Osteocyte (in vitro differentiated cells): ENCODE data around the gene TGFBR1. TPM values are rescaled to one million over a fixed set of nuclear protein-coding genes. Genes with fewer than 3 reads are reported as not detected.

Experiments
- DNase-seq: peaks from one replicate; pipeline ENCODE4 v3.0.0; 2021; ENCODE audit warnings: mixed read lengths; ENCODE audit not compliant: unreplicated experiment; ENCODE audit errors: extremely low spot score
- H3K27ac Mint-ChIP-seq: one replicate; pipeline ENCODE4 v1.8.0; 2021; ENCODE audit warnings: mild to moderate bottlenecking, mixed read lengths; ENCODE audit not compliant: unreplicated experiment
- H3K27me3 Mint-ChIP-seq: one replicate; pipeline ENCODE4 v1.8.0; 2021; ENCODE audit warnings: mixed read lengths; ENCODE audit not compliant: unreplicated experiment
- H3K36me3 Mint-ChIP-seq: one replicate; pipeline ENCODE4 v1.8.0; 2021; ENCODE audit warnings: mixed read lengths; ENCODE audit not compliant: unreplicated experiment
- H3K4me1 Mint-ChIP-seq: one replicate; pipeline ENCODE4 v1.8.0; 2021; ENCODE audit warnings: mixed read lengths; ENCODE audit not compliant: unreplicated experiment
- H3K4me3 Mint-ChIP-seq: one replicate; pipeline ENCODE4 v1.8.0; 2021; ENCODE audit warnings: mild to moderate bottlenecking, moderate library complexity, mixed read lengths; ENCODE audit not compliant: unreplicated experiment
- H3K9me3 Mint-ChIP-seq: one replicate; pipeline ENCODE4 v1.8.0; 2021; ENCODE audit warnings: mixed read lengths; ENCODE audit not compliant: unreplicated experiment
- total RNA-seq: library from RNA; stranded (reverse); gene quantifications from 2 replicates; pipeline ENCODE4 v1.2.1, GENCODE V29; 2021
- TF ChIP-seq, protein P1 (sequence below): fragments of 200-600 bp; sonication (generic); IDR thresholded peaks from 2 replicates; pipeline ENCODE4 v1.5.0; 2021; ENCODE audit warnings: antibody characterized with exemption, mild to moderate bottlenecking, moderate library complexity

Gene TGFBR1
- total RNA-seq, 1 donor from 2014 or later, result 56.7 TPM

DNA sequence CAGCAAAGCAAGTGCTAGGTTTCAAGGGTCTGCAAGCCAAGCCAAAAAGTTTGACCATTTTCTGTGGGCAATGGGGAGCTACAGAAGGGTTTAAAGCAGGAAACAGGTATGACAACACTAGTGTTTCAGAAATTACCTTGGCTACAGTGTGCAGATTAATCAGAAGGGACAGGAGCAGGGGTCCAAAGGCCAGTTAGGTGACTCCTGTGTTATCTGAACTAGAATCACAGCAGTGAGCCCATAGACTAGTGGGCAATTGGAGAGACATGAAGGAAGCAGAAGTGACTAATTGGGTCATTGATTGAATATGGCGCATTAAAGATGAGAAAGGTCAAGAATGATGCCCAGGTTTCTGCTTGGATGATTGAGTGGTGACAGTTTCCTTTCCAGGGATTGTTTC lies 41.4 kb upstream of the TGFBR1 start:
- DNase-seq, result no peak
- Mint-ChIP-seq H3K27me3 (peaks cover 9% of the 10 kb centered on the region), H3K4me3 (no peak overlapping the region), H3K27ac (no peak overlapping the region), H3K9me3 (no peaks in the 10 kb centered on the region), H3K4me1 (peaks cover 33% of the 10 kb centered on the region), H3K36me3 (no peaks in the 10 kb centered on the region)
- TF ChIP-seq, protein P1, sequence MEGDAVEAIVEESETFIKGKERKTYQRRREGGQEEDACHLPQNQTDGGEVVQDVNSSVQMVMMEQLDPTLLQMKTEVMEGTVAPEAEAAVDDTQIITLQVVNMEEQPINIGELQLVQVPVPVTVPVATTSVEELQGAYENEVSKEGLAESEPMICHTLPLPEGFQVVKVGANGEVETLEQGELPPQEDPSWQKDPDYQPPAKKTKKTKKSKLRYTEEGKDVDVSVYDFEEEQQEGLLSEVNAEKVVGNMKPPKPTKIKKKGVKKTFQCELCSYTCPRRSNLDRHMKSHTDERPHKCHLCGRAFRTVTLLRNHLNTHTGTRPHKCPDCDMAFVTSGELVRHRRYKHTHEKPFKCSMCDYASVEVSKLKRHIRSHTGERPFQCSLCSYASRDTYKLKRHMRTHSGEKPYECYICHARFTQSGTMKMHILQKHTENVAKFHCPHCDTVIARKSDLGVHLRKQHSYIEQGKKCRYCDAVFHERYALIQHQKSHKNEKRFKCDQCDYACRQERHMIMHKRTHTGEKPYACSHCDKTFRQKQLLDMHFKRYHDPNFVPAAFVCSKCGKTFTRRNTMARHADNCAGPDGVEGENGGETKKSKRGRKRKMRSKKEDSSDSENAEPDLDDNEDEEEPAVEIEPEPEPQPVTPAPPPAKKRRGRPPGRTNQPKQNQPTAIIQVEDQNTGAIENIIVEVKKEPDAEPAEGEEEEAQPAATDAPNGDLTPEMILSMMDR, result no peak

DNA sequence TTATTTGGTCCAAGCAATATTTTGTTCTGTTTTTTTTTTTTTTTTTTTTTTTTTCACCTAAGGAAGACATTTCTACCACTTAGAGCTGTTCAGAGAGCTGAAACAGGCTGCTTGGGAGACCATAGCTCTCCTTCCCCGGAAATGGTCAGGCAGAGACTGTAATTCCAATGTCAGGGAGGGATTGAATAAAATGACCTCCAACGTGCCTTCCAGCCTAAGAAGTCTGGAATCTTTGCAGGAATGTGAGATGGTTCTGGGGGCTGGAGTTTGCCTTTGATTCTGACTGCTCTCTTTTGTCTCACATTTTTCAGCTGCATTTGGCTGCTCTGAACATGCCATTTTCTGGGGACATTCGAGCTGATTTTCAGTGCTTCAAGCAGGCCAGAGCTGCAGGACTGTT lies 38.3 kb upstream of the TGFBR1 start:
- TF ChIP-seq, protein P1, result no peak
- no peak overlapping the region for H3K4me3 Mint-ChIP-seq
- H3K9me3 Mint-ChIP-seq, result no peaks in the 10 kb centered on the region
- peak overlapping the region; percentile 46 for H3K27ac Mint-ChIP-seq
- peaks cover 45% of the 10 kb centered on the region for H3K4me1 Mint-ChIP-seq
- H3K27me3 Mint-ChIP-seq, result peaks cover 9% of the 10 kb centered on the region
- no peak for DNase-seq
- no peaks in the 10 kb centered on the region for H3K36me3 Mint-ChIP-seq

DNA sequence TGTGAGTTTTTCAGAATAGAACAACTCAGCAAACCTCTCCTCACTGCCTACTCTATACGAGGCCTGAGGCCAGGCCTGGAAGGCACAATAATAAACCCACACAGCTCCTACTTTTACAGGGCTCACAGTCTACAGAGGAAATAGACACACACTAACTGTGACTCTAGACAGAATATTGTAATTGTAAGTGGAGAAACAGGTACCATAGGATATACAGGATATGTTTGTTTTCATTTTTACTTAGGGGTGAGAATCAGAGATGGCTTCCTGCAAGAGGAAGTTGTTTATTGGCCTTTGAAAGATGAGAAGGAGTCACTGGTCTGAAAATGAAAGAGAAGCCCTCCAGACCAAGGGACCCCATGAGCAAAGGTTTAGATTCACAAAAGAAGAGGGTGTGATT lies 35.8 kb upstream of the TGFBR1 start:
- TF ChIP-seq, protein P1, result no peak
- no peak overlapping the region for H3K4me3 Mint-ChIP-seq
- H3K27me3 Mint-ChIP-seq, result no peaks in the 10 kb centered on the region
- no peaks in the 10 kb centered on the region for H3K36me3 Mint-ChIP-seq
- no peak for DNase-seq
- H3K4me1 Mint-ChIP-seq, result peaks cover 57% of the 10 kb centered on the region
- H3K9me3 Mint-ChIP-seq, result no peaks in the 10 kb centered on the region
- no peak overlapping the region for H3K27ac Mint-ChIP-seq

DNA sequence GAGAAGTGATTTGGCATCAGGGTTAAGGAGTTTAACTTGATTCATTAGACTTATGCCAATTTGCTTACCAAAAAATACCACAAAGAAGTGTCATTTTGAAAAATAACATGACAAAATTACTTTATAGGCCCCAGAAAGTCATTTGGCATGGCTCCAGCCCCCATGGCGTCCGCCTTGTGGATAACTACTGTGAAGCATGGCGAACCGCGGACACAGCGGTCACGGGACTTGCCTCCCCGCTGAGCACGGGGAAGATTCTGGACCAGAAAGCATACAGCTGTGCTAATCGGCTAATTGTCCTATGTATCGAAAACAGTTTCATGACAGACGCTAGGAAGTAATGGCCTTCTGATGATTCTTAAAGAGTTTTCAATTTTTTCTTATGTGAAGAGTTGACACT lies 35.4 kb upstream of the TGFBR1 start:
- Mint-ChIP-seq H3K36me3 (no peaks in the 10 kb centered on the region), H3K27ac (no peak overlapping the region), H3K9me3 (no peaks in the 10 kb centered on the region), H3K27me3 (no peaks in the 10 kb centered on the region), H3K4me1 (peaks cover 57% of the 10 kb centered on the region), H3K4me3 (no peak overlapping the region)
- TF ChIP-seq, protein P1, result no peak
- no peak for DNase-seq

DNA sequence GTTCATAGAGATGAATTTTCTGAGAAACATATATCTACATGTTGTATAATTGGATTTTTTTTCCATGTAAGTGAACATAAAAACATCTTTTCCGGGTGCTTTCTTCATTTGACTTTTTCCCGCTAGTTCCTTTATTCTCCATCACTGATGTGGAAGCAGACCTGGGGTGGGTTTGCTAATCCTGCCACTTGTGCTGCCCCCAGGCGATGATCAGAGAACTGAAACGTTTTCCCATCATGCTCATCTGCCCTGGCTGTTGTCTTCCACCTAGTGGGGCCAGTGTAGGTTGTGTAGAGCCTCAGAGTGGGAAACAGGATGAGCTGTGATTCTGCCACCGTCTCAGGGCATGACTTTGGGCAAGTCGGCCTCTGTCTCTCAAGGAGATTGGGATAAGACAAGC lies 34.2 kb upstream of the TGFBR1 start:
- H3K27me3 Mint-ChIP-seq, result no peaks in the 10 kb centered on the region
- no peak overlapping the region for H3K4me3 Mint-ChIP-seq
- TF ChIP-seq, protein P1, result no peak
- H3K4me1 Mint-ChIP-seq, result peaks cover 63% of the 10 kb centered on the region
- no peaks in the 10 kb centered on the region for H3K36me3 Mint-ChIP-seq
- H3K27ac Mint-ChIP-seq, result peak overlapping the region; percentile 29
- no peaks in the 10 kb centered on the region for H3K9me3 Mint-ChIP-seq
- no peak for DNase-seq
